Jurkat, Clone E6-1 (cell line): ENCODE measurements around the gene UPP2.

Experiments used
- DNase-seq: peaks from one replicate; pipeline ENCODE4 v3.0.0-alpha.2; 2011; ENCODE audit warnings: low read depth, low spot score
- H3K4me3 ChIP-seq: 2 replicates; pipeline ENCODE4 v1.5.1; 2011; ENCODE audit warnings: mild to moderate bottlenecking, low read length, control low read depth, moderate library complexity

Gene UPP2

GRCh38 chr2:158134055-158134454 is 32.4 kb downstream of the UPP2 start:
- no peak for DNase-seq
- H3K4me3 ChIP-seq = no peak overlapping the region

- H3K4me3 ChIP-seq = no peak overlapping the region
- no peak for DNase-seq
Observed at GRCh38 chr2:158134655-158135054, 33.0 kb downstream of the UPP2 start.

GRCh38 chr2:158135096-158135495 is 33.4 kb downstream of the UPP2 start:
- no peak for DNase-seq
- H3K4me3 ChIP-seq = no peak overlapping the region

GRCh38 chr2:158138255-158138654 is 36.6 kb downstream of the UPP2 start:
- DNase-seq = no peak
- H3K4me3 ChIP-seq = no peak overlapping the region

GRCh38 chr2:158140201-158140600 is 38.5 kb downstream of the UPP2 start:
- DNase-seq = no peak
- no peak overlapping the region for H3K4me3 ChIP-seq

- DNase-seq = no peak
Observed at GRCh38 chr2:158142165-158142564, 40.5 kb downstream of the UPP2 start.

GRCh38 chr2:158142568-158143332 is 41.1 kb downstream of the UPP2 start:
- no peak for DNase-seq
- no peak overlapping the region for H3K4me3 ChIP-seq

More at GRCh38 chr2:158142165-158142564, 40.5 kb downstream of the UPP2 start:
- no peak overlapping the region for H3K4me3 ChIP-seq

- no peak overlapping the region for H3K4me3 ChIP-seq
- DNase-seq = no peak
Observed at GRCh38 chr2:158143703-158144360, 42.2 kb downstream of the UPP2 start.

GRCh38 chr2:158144914-158145625 is 43.4 kb downstream of the UPP2 start:
- DNase-seq = no peak
- no peak overlapping the region for H3K4me3 ChIP-seq

- DNase-seq = no peak
Observed at GRCh38 chr2:158153270-158154015, 51.8 kb downstream of the UPP2 start.

GRCh38 chr2:158154596-158154995 is 52.9 kb downstream of the UPP2 start:
- H3K4me3 ChIP-seq = no peak overlapping the region
- no peak for DNase-seq

More at GRCh38 chr2:158153270-158154015, 51.8 kb downstream of the UPP2 start:
- H3K4me3 ChIP-seq = no peak overlapping the region

- H3K4me3 ChIP-seq = no peak overlapping the region
- no peak for DNase-seq
Observed at GRCh38 chr2:158172719-158173118, 71.0 kb downstream of the UPP2 start.

- H3K4me3 ChIP-seq = no peak overlapping the region
- DNase-seq = no peak
Observed at GRCh38 chr2:158174495-158174894, 72.8 kb downstream of the UPP2 start.

GRCh38 chr2:158174956-158175355 is 73.3 kb downstream of the UPP2 start:
- DNase-seq = no peak
- no peak overlapping the region for H3K4me3 ChIP-seq

GRCh38 chr2:158178646-158179045 is 77.0 kb downstream of the UPP2 start:
- DNase-seq = no peak
- H3K4me3 ChIP-seq = no peak overlapping the region

GRCh38 chr2:158179660-158180059 is 78.0 kb downstream of the UPP2 start:
- peak; percentile 12 for DNase-seq
- H3K4me3 ChIP-seq = no peak overlapping the region

- DNase-seq = no peak
- no peak overlapping the region for H3K4me3 ChIP-seq
Observed at GRCh38 chr2:158181171-158181570, 79.5 kb downstream of the UPP2 start.

GRCh38 chr2:158182676-158183295 is 81.1 kb downstream of the UPP2 start:
- DNase-seq = no peak
- no peak overlapping the region for H3K4me3 ChIP-seq

- DNase-seq = no peak
- H3K4me3 ChIP-seq = no peak overlapping the region
Observed at GRCh38 chr2:158184001-158184400, 82.3 kb downstream of the UPP2 start.
